Panc1 (cell line): ENCODE results near the gene MTFR2. TPM values are rescaled to one million over a fixed set of nuclear protein-coding genes. Genes with fewer than 3 reads are reported as not detected.

Experiments used
- ATAC-seq: fragments of 200-7000 bp; cut with Tn5 transposase; 2 replicates; pipeline ENCODE4 v1.9.1; 2020; ENCODE audit warnings: mild to moderate bottlenecking, moderate library complexity
- BruUV-seq: library from RNA; stranded (reverse); fragments of 400-500 nt; replicated peaks from 2 replicates; lab custom pipeline; 2021; lab: Mats Ljungman, UMichigan
- CTCF ChIA-PET: fragments of 300-600 bp; sonication (Branson Sonifier 250); formaldehyde crosslinking; loops from one replicate; lab custom pipeline; 2022; ENCODE audit warnings: antibody characterized with exemption; lab: Charles Lee
- POLR2A ChIA-PET: fragments of 300-600 bp; sonication (Branson Sonifier 250); formaldehyde crosslinking; loops from one replicate; lab custom pipeline; 2022; ENCODE audit warnings: antibody characterized with exemption; lab: Charles Lee
- DNase-seq: peaks from one replicate; pipeline ENCODE4 v3.0.0-alpha.2; 2010; ENCODE audit warnings: low read depth, low spot score
- H3K27ac ChIP-seq: 2 replicates; pipeline ENCODE4 v1.5.1; 2011; ENCODE audit warnings: mild to moderate bottlenecking, low read length, inconsistent platforms
- H3K27me3 ChIP-seq: fragments of 200-500 bp; sonication (Bioruptor generic); 2 replicates; pipeline ENCODE4 v1.6.0; 2014; ENCODE audit warnings: low read length, inconsistent platforms; ENCODE audit not compliant: control insufficient read depth, insufficient read depth
- H3K36me3 ChIP-seq: fragments of 200-500 bp; sonication (Bioruptor generic); 2 replicates; pipeline ENCODE4 v1.5.1; 2014; ENCODE audit warnings: inconsistent platforms, mild to moderate bottlenecking, low read length, moderate library complexity; ENCODE audit not compliant: control insufficient read depth, insufficient read depth
- H3K4me1 ChIP-seq: 2 replicates; pipeline ENCODE4 v1.5.1; 2011; ENCODE audit warnings: inconsistent platforms, mild to moderate bottlenecking, low read length, moderate library complexity; ENCODE audit not compliant: control insufficient read depth, insufficient read depth
- H3K4me3 ChIP-seq, 2 experiments: 2 replicates each; pipeline ENCODE4 v1.5.1; 2011 to 2012; ENCODE audit warnings: low read depth in 2 of 2, low read length in 2 of 2, mild to moderate bottlenecking in 2 of 2, inconsistent platforms in 1 of 2, moderate library complexity in 1 of 2
- H3K9me3 ChIP-seq: fragments of 200-500 bp; sonication (Bioruptor generic); 2 replicates; pipeline ENCODE4 v1.5.1; 2014; ENCODE audit warnings: low read depth, mild to moderate bottlenecking, inconsistent platforms, low read length, moderate library complexity; ENCODE audit not compliant: control insufficient read depth, insufficient read depth
- POLR2AphosphoS5 ChIP-seq: IDR thresholded peaks from 2 replicates; pipeline ENCODE4 v1.6.1; 2012; ENCODE audit warnings: mild to moderate bottlenecking, low read depth, low read length, moderate library complexity
- SIN3A ChIP-seq: IDR thresholded peaks from 2 replicates; pipeline ENCODE4 v1.6.1; 2012; ENCODE audit warnings: low read depth, mild to moderate bottlenecking, low read length, moderate library complexity, borderline replicate concordance; ENCODE audit not compliant: insufficient read depth
- TCF7L2 ChIP-seq: IDR thresholded peaks from 2 replicates; pipeline ENCODE4 v1.6.1; 2011; ENCODE audit warnings: mild to moderate bottlenecking, low read depth, low read length, inconsistent platforms
- in situ Hi-C: cut with HindIII; loops from 2 replicates; pipeline ENCODE4 v1.10.0; 2016; ENCODE audit warnings: low sequenced_read_pairs, low pct_unique_long_range_greater_than_20kb
- intact Hi-C: fragments of 100-400 bp; cut with micrococcal nuclease; formaldehyde crosslinking; loops from one replicate; pipeline ENCODE4 v1.10.0; 2022; ENCODE audit not compliant: unreplicated experiment
- total RNA-seq: library from RNA; stranded (reverse); gene quantifications from one replicate; pipeline ENCODE4 v1.2.1, GENCODE V29; 2021; ENCODE audit not compliant: unreplicated experiment
- TF ChIP-seq, protein P1 (sequence below): fragments of 450-650 bp; IDR thresholded peaks from 2 replicates; pipeline ENCODE4 v1.5.1; 2017; ENCODE audit warnings: mild to moderate bottlenecking
- TF ChIP-seq, protein P2 (sequence below), 2 experiments: IDR thresholded peaks; 2 replicates each; pipeline ENCODE4 v1.6.1; 2011 to 2012; ENCODE audit warnings: low read depth in 2 of 2, control low read depth in 1 of 2, low read length in 1 of 2, mild to moderate bottlenecking in 1 of 2, moderate library complexity in 1 of 2; ENCODE audit not compliant: insufficient read depth in 1 of 2

MTFR2 gene
- total RNA-seq, 1 experiment from 2014 or later = 12.8 TPM

DNA sequence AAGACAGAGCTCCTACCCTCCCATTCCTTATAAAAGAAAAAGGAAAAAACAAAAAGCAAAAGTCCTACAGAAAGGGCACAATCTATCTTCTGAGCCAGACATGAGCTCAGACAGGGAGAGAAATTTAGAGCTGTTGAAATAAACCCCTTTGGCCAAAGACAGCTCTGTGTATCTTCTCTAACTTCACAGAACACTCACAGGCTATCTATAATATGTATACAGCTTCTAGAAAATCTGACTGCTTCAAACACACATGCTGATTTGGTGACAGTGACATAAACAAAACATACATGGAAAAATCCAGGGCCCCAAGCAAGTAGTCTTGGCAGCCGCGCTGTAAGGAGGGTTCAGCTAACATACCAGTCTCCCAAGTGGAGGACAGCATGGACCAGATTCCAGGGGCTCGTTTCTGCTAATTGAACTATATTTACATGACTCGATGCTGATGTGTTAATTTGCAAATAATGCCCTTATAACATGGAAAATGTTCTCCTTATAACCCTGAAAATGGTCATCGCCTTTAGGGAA lies 37.0 kb downstream of the MTFR2 start:
- no TSS peak for BruUV-seq
- intact Hi-C loops (no loop called here), in situ Hi-C loops (no loop called here)
- no peaks in the 10 kb centered on the region for H3K9me3 ChIP-seq
- H3K27me3 ChIP-seq = no peaks in the 10 kb centered on the region
- ATAC-seq = no peak
- no peak for TF ChIP-seq SIN3A
- no peak for TF ChIP-seq POLR2AphosphoS5
- no peak for TF ChIP-seq TCF7L2
- TF ChIP-seq, protein P1, sequence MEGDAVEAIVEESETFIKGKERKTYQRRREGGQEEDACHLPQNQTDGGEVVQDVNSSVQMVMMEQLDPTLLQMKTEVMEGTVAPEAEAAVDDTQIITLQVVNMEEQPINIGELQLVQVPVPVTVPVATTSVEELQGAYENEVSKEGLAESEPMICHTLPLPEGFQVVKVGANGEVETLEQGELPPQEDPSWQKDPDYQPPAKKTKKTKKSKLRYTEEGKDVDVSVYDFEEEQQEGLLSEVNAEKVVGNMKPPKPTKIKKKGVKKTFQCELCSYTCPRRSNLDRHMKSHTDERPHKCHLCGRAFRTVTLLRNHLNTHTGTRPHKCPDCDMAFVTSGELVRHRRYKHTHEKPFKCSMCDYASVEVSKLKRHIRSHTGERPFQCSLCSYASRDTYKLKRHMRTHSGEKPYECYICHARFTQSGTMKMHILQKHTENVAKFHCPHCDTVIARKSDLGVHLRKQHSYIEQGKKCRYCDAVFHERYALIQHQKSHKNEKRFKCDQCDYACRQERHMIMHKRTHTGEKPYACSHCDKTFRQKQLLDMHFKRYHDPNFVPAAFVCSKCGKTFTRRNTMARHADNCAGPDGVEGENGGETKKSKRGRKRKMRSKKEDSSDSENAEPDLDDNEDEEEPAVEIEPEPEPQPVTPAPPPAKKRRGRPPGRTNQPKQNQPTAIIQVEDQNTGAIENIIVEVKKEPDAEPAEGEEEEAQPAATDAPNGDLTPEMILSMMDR = no peak
- TF ChIP-seq, protein P2, sequence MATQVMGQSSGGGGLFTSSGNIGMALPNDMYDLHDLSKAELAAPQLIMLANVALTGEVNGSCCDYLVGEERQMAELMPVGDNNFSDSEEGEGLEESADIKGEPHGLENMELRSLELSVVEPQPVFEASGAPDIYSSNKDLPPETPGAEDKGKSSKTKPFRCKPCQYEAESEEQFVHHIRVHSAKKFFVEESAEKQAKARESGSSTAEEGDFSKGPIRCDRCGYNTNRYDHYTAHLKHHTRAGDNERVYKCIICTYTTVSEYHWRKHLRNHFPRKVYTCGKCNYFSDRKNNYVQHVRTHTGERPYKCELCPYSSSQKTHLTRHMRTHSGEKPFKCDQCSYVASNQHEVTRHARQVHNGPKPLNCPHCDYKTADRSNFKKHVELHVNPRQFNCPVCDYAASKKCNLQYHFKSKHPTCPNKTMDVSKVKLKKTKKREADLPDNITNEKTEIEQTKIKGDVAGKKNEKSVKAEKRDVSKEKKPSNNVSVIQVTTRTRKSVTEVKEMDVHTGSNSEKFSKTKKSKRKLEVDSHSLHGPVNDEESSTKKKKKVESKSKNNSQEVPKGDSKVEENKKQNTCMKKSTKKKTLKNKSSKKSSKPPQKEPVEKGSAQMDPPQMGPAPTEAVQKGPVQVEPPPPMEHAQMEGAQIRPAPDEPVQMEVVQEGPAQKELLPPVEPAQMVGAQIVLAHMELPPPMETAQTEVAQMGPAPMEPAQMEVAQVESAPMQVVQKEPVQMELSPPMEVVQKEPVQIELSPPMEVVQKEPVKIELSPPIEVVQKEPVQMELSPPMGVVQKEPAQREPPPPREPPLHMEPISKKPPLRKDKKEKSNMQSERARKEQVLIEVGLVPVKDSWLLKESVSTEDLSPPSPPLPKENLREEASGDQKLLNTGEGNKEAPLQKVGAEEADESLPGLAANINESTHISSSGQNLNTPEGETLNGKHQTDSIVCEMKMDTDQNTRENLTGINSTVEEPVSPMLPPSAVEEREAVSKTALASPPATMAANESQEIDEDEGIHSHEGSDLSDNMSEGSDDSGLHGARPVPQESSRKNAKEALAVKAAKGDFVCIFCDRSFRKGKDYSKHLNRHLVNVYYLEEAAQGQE (IDR thresholded peaks at IDR 0.05; ENCODE audit: insufficient read depth in 1 of 2, low read depth in 2 of 2, low read length in 1 of 2) = no peak
- POLR2A ChIA-PET = no interaction called here
- no peaks in the 10 kb centered on the region for H3K4me1 ChIP-seq
- DNase-seq = no peak
- CTCF ChIA-PET = no interaction called here
- no peak overlapping the region for H3K27ac ChIP-seq
- no peaks in the 10 kb centered on the region for H3K36me3 ChIP-seq
- no peak overlapping the region for H3K4me3 ChIP-seq

DNA sequence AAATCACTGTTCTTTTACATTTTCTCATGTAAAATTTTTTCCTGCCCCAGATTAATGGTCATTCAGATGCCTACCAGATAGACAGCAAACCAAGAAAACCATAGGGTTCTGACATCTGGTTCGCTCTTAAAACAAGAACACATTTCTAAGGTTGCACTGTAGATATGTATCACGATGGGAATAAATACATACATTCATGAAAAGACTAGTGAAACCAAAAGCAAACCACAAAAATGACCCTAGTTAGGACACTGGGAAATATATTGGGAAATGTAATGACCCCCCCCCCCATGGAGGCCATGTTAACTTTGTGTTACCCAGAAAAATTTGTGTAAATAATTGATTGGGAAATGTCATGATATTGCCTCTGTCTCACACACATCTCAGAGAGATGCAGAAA lies 37.5 kb downstream of the MTFR2 start:
- H3K36me3 ChIP-seq = no peaks in the 10 kb centered on the region
- BruUV-seq = no TSS peak
- ChIA-PET POLR2A (no interaction called here), CTCF (no interaction called here)
- DNase-seq (no peak), ATAC-seq (no peak)
- no peaks in the 10 kb centered on the region for H3K9me3 ChIP-seq
- no peaks in the 10 kb centered on the region for H3K27me3 ChIP-seq
- TF ChIP-seq, protein P2 (IDR thresholded peaks at IDR 0.05; ENCODE audit: insufficient read depth in 1 of 2, low read depth in 2 of 2, low read length in 1 of 2) = no peak
- no peak for TF ChIP-seq POLR2AphosphoS5
- TF ChIP-seq, protein P1 = no peak
- no peak for TF ChIP-seq SIN3A
- TF ChIP-seq TCF7L2 = no peak
- no peak overlapping the region for H3K27ac ChIP-seq
- H3K4me1 ChIP-seq = no peaks in the 10 kb centered on the region
- intact Hi-C loops (no loop called here), in situ Hi-C loops (no loop called here)
- no peak overlapping the region for H3K4me3 ChIP-seq
